GM21526 (cell line): Measurements from ENCODE around the gene CACNA2D3.

Source experiments
- ATAC-seq: cut with Tn5 transposase; IDR thresholded peaks from one replicate; pipeline ENCODE4 v1.9.1; 2021; ENCODE audit warnings: moderate library complexity; ENCODE audit not compliant: unreplicated experiment, low FRiP score

The CACNA2D3 gene

GRCh38 chr3:55006244-55006676, 883.9 kb downstream of the CACNA2D3 start:
- ATAC-seq, result no peak

GRCh38 chr3:55007971-55008370, 885.6 kb downstream of the CACNA2D3 start:
- ATAC-seq, result no peak

- ATAC-seq, result no peak
Observed at GRCh38 chr3:55009372-55009771, 887.0 kb downstream of the CACNA2D3 start.

- no peak for ATAC-seq
Observed at GRCh38 chr3:55012091-55012490, 889.7 kb downstream of the CACNA2D3 start.

GRCh38 chr3:55013145-55013925, 891.0 kb downstream of the CACNA2D3 start:
- ATAC-seq, result no peak

- ATAC-seq, result no peak
Observed at GRCh38 chr3:55014081-55014480, 891.7 kb downstream of the CACNA2D3 start.

- no peak for ATAC-seq
Observed at GRCh38 chr3:55014906-55015305, 892.6 kb downstream of the CACNA2D3 start.

- ATAC-seq, result no peak
Observed at GRCh38 chr3:55017876-55018275, 895.5 kb downstream of the CACNA2D3 start.

GRCh38 chr3:55030938-55031337, 908.6 kb downstream of the CACNA2D3 start:
- ATAC-seq, result no peak

- ATAC-seq, result no peak
Observed at GRCh38 chr3:55036883-55037577, 914.7 kb downstream of the CACNA2D3 start.

GRCh38 chr3:55042591-55042990, 920.2 kb downstream of the CACNA2D3 start:
- no peak for ATAC-seq

- ATAC-seq, result no peak
Observed at GRCh38 chr3:55044486-55044885, 922.1 kb downstream of the CACNA2D3 start.

- no peak for ATAC-seq
Observed at GRCh38 chr3:55059027-55059629, 936.8 kb downstream of the CACNA2D3 start.

- no peak for ATAC-seq
Observed at GRCh38 chr3:55060896-55061719, 938.8 kb downstream of the CACNA2D3 start.

GRCh38 chr3:55061720-55062034, 939.3 kb downstream of the CACNA2D3 start:
- ATAC-seq, result no peak

GRCh38 chr3:55064164-55064563, 941.8 kb downstream of the CACNA2D3 start:
- no peak for ATAC-seq

- ATAC-seq, result no peak
Observed at GRCh38 chr3:55065331-55065730, 943.0 kb downstream of the CACNA2D3 start.

GRCh38 chr3:55066551-55067047, 944.2 kb downstream of the CACNA2D3 start:
- no peak for ATAC-seq

GRCh38 chr3:55069950-55070349, 947.6 kb downstream of the CACNA2D3 start:
- no peak for ATAC-seq

- ATAC-seq, result no peak
Observed at GRCh38 chr3:55074796-55075195, 952.4 kb downstream of the CACNA2D3 start.

- no peak for ATAC-seq
Observed at GRCh38 chr3:55075846-55076245, 953.5 kb downstream of the CACNA2D3 start.
